Tibial artery (tissue), 4 donors: ENCODE data around the gene TRAF2.

Experiments
- DNase-seq, 2 donors: peaks; one replicate each; pipeline ENCODE4 v3.0.0-alpha.2; 2019
- H3K27ac ChIP-seq, 2 donors: fragments of 200-600 bp; sonication (generic) in 1 of 2; 1 replicate in 1 of 2; 2 replicates in 1 of 2; pipeline ENCODE4 v1.5.1; 2018 to 2019; ENCODE audit warnings: mild to moderate bottlenecking in 1 of 2
- H3K27me3 ChIP-seq, 2 donors: fragments of 200-600 bp; sonication (generic) in 1 of 2; one replicate each; pipeline versions ENCODE4 v1.5.1 to v1.6.0; 2016 to 2019
- H3K36me3 ChIP-seq, 3 donors: fragments of 200-600 bp; sonication (generic) in 2 of 3; one replicate each; pipeline ENCODE4 v1.5.1; 2016 to 2019; ENCODE audit warnings: mild to moderate bottlenecking in 2 of 3
- H3K4me1 ChIP-seq, 4 donors: fragments of 200-600 bp; sonication (generic) in 2 of 4; 1 replicate in 3 of 4; 2 replicates in 1 of 4; pipeline ENCODE4 v1.5.1; 2016 to 2019
- H3K4me3 ChIP-seq, 2 donors: fragments of 200-600 bp; sonication (generic) in 1 of 2; 1 replicate in 1 of 2; 2 replicates in 1 of 2; pipeline ENCODE4 v1.5.1; 2018 to 2019; ENCODE audit warnings: mild to moderate bottlenecking in 2 of 2
- H3K9me3 ChIP-seq, 3 donors: fragments of 200-600 bp; sonication (generic) in 1 of 3; one replicate each; pipeline ENCODE4 v1.5.1; 2016 to 2019
- CTCF ChIP-seq, 2 experiments: fragments of 200-600 bp in 1 of 2; fragments of 450-650 bp in 1 of 2; IDR thresholded peaks; one replicate each; pipeline ENCODE4 v1.5.1; 2017 to 2019; ENCODE audit warnings: antibody characterized with exemption in 2 of 2, mild to moderate bottlenecking in 1 of 2, moderate library complexity in 1 of 2
- intact Hi-C: fragments of 100-400 bp; cut with DNase I; formaldehyde crosslinking; loops from one replicate; pipeline ENCODE4 v1.15.0; 2023; ENCODE audit warnings: low total_unique reads

Gene TRAF2

DNA sequence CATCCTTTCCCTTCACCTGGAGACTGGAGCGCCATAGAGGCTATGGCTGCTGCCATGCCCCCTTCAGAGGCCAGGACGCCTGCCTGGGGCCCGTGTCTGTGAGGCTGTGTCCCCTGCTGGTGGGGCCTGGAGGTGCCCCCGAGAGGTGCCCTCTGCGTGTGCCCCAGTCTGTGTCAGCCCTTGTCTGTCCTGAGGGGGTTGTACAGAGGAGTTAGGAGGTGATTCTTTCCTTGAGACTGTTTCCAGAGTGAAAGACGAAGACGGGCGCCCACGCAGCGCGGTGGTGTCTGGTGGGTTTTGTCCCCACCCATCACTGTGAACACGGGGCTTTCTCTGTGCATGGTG, 24.6 kb downstream of the TRAF2 start:
- H3K27ac ChIP-seq = no peak overlapping the region
- no peaks in the 10 kb centered on the region for H3K9me3 ChIP-seq
- H3K4me3 ChIP-seq = no peak overlapping the region
- no peak for DNase-seq
- intact Hi-C loops = no loop called here
- H3K4me1 ChIP-seq = no peaks in the 10 kb centered on the region
- TF ChIP-seq CTCF (IDR thresholded peaks at IDR 0.05) = no peak
- peaks cover 8 to 80% (median 46%) of the 10 kb centered on the region in 3 donors for H3K36me3 ChIP-seq
- no peaks in the 10 kb centered on the region for H3K27me3 ChIP-seq

DNA sequence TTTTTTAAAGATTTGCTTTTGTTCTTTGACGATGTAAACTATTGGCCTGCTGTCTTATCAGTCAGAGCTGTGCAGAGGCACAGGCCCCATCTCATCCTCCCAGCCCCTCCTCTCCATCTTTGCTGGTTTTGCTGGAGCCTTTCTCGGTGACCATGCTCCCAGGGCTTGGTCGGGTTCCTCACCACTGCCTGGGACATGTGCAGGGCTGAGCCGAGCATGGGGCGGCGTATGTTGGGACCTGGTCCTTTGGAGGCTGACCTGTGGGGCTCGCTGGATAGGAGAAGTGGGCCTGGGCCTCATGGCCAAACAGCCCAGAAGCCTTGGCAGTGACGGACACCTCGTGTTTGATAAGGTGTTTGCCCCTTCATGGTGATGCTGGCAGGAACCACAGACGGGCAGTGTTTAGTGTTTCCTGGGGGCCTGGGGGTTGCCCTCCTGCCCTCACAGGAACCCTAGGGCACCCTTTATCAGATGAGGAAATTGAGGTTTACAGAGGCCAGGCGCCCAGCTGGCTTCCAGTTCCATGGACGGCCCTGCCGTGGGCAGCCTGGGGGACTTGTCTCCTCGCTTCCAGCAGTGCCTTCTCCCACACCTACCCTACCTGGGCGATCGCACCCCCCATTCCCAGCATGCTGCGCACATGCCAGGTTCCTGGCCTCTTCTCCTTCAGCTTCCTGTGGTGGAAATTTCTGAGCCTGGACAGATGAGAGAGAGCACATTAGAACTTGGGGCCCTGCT, 27.6 kb downstream of the TRAF2 start:
- Histone ChIP-seq H3K4me3 (no peak overlapping the region), H3K36me3 (peaks cover 0 to 82% (median 50%) of the 10 kb centered on the region in 3 donors), H3K27ac (no peak overlapping the region), H3K4me1 (no peaks in the 10 kb centered on the region), H3K9me3 (no peaks in the 10 kb centered on the region), H3K27me3 (no peaks in the 10 kb centered on the region)
- TF ChIP-seq CTCF (IDR thresholded peaks at IDR 0.05) = no peak
- DNase-seq = no peak
- intact Hi-C loops = no loop called here

- H3K4me3 ChIP-seq = no peak overlapping the region
- peaks cover 7 to 78% (median 40%) of the 10 kb centered on the region in 3 donors for H3K36me3 ChIP-seq
- TF ChIP-seq CTCF (IDR thresholded peaks at IDR 0.05) = no peak
- no peaks in the 10 kb centered on the region for H3K9me3 ChIP-seq
- H3K27me3 ChIP-seq = no peaks in the 10 kb centered on the region
- DNase-seq = no peak
- intact Hi-C loops = no loop called here
- H3K27ac ChIP-seq = no peak overlapping the region
- H3K4me1 ChIP-seq = no peaks in the 10 kb centered on the region
These were observed 29.5 kb downstream of the TRAF2 start for GRCh38 chr9:136915632-136916329.

DNA sequence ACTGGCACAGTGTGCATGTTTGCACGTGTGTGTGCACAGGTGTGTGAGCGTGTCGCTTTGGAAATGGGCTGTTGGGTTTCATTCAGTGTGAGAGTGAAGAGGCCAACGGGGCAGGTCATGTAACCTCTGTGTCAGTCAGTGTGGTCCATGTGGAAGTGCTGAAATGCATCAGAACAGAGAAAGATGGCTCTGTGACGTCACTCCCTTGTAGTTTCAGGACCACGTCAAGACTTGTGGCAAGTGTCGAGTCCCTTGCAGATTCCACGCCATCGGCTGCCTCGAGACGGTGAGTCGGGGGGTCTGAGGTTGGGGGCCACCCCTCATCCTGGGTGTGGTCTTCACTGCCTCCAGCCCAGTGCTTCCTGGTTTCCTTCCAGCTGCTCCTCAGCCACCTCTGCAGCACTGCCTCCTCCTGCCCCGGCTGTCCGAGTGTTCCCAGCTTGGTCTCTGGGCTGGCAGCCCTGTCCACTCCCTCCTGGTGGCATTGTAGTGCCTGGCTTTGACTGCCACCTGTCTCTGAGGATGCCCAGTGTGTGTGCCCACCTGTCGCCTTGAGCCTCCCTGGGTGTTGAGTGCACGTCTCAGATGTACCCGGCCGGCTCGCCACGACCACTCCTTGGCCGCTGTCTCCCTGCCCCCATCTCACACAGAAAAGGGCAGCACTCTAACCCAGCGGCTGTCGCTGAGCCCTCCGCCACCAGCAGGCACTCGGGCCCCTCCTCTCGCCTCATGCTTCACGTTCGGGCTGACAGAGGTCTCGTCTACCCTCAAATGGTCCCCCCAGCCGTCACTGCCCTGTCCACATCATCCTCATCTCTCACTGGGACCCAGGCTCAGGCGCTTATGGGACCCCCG, 30.2 kb downstream of the TRAF2 start:
- Histone ChIP-seq H3K27ac (no peak overlapping the region), H3K4me3 (no peak overlapping the region), H3K4me1 (peaks cover 0 to 7% (median 5%) of the 10 kb centered on the region in 4 donors), H3K9me3 (no peaks in the 10 kb centered on the region), H3K27me3 (no peaks in the 10 kb centered on the region), H3K36me3 (peaks cover 7 to 82% (median 44%) of the 10 kb centered on the region in 3 donors)
- TF ChIP-seq CTCF (IDR thresholded peaks at IDR 0.05) = no peak
- intact Hi-C loops = no loop called here
- no peak for DNase-seq

GRCh38 chr9:136917902-136918301, 31.6 kb downstream of the TRAF2 start:
- TF ChIP-seq CTCF (IDR thresholded peaks at IDR 0.05) = no peak
- Histone ChIP-seq H3K36me3 (peaks cover 7 to 74% (median 44%) of the 10 kb centered on the region in 3 donors), H3K4me1 (peaks cover 0 to 20% (median 16%) of the 10 kb centered on the region in 4 donors), H3K27me3 (no peaks in the 10 kb centered on the region), H3K4me3 (no peak overlapping the region), H3K27ac (no peak overlapping the region), H3K9me3 (no peaks in the 10 kb centered on the region)
- intact Hi-C loops = no loop called here
- DNase-seq = no peak
